Lower lobe of right lung (tissue), 2 donors: ENCODE data around the gene HRAS. TPM values are rescaled to one million over a fixed set of nuclear protein-coding genes. Genes with fewer than 3 reads are reported as not detected.

Source experiments
- ATAC-seq, 2 donors: fragments of 200-7000 bp; cut with Tn5 transposase; one replicate each; pipeline ENCODE4 v1.9.1; 2020 to 2022; ENCODE audit warnings: mild to moderate bottlenecking in 2 of 2, moderate library complexity in 2 of 2
- DNase-seq: peaks from one replicate; pipeline ENCODE4 v3.0.0-alpha.2; 2020
- H3K27ac ChIP-seq: fragments of 200-600 bp; one replicate; pipeline ENCODE4 v1.8.0; 2022
- H3K27me3 ChIP-seq: fragments of 200-600 bp; one replicate; pipeline ENCODE4 v1.8.0; 2022; ENCODE audit warnings: low read depth
- H3K36me3 ChIP-seq: fragments of 200-600 bp; one replicate; pipeline ENCODE4 v1.8.0; 2022; ENCODE audit warnings: mild to moderate bottlenecking
- H3K4me1 ChIP-seq: fragments of 200-600 bp; one replicate; pipeline ENCODE4 v1.8.0; 2022
- H3K4me3 ChIP-seq: fragments of 200-600 bp; one replicate; pipeline ENCODE4 v1.8.0; 2022; ENCODE audit warnings: mild to moderate bottlenecking
- H3K9me3 ChIP-seq: fragments of 200-600 bp; one replicate; pipeline ENCODE4 v1.8.0; 2022
- CTCF ChIP-seq: fragments of 200-600 bp; IDR thresholded peaks from one replicate; pipeline ENCODE4 v1.8.0; 2022; ENCODE audit warnings: antibody characterized with exemption, mild to moderate bottlenecking
- intact Hi-C: fragments of 100-400 bp; cut with DNase I; formaldehyde crosslinking; loops from one replicate; pipeline ENCODE4 v1.11.0; 2022
- total RNA-seq: library from RNA; stranded (reverse); fragmentation: NEBNext Ultra II Directional; extraction: Animal tissue kit (Norgen Biotek cat#: 25700); gene quantifications from one replicate; pipeline ENCODE4 v1.2.1, GENCODE V29; 2021
- donor health status: DM: no; HTN: yes; CAD: no; lungs with severe emphysema.

The HRAS gene
- total RNA-seq, 1 donor from 2014 or later: 36.3 TPM

GRCh38 chr11:533586-534395, 1.6 kb downstream of the HRAS start:
- H3K4me3 ChIP-seq: peak overlapping the region; percentile 80
- H3K4me1 ChIP-seq: peaks cover 34% of the 10 kb centered on the region
- H3K36me3 ChIP-seq: peaks cover 33% of the 10 kb centered on the region
- no peak for TF ChIP-seq CTCF
- peaks cover 4% of the 10 kb centered on the region for H3K27me3 ChIP-seq
- H3K27ac ChIP-seq: peak overlapping the region; percentile 59
- intact Hi-C loops: no loop called here
- ATAC-seq: no peak
- H3K9me3 ChIP-seq: no peaks in the 10 kb centered on the region
- no peak for DNase-seq

DNA sequence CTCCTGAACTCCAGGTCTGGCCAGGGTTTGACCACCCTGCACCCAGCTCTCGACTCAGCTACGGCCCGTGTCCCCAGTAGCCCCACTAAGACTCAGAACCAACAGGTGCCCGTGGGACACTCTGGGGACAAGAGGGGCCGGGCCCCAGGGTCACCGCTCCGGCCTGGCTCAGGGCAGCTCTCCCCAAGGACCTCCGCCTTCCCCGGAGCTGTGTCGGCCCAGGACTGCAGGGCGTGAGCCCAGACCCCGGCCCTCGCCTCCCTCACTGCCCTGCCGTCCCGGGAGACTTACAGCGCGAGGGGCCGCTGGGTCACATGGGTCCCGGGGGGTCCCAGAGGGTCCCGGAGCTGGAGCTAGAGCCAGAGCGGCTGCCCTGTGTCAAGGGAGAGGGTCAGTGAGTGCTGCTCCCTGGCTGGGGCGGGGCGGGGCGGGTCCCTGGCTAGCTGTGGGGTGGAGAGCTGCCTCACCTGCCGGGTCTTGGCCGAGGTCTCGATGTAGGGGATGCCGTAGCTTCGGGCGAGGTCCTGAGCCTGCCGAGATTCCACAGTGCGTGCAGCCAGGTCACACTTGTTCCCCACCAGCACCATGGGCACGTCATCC, 2.3 kb downstream of the HRAS start:
- H3K9me3 ChIP-seq: no peaks in the 10 kb centered on the region
- no peak overlapping the region for H3K4me3 ChIP-seq
- no peak for ATAC-seq
- peaks cover 4% of the 10 kb centered on the region for H3K27me3 ChIP-seq
- no peak for TF ChIP-seq CTCF
- peaks cover 33% of the 10 kb centered on the region for H3K36me3 ChIP-seq
- H3K4me1 ChIP-seq: peaks cover 34% of the 10 kb centered on the region
- H3K27ac ChIP-seq: no peak overlapping the region
- no peak for DNase-seq
- intact Hi-C loops: no loop called here

GRCh38 chr11:532527-532985, 2.8 kb downstream of the HRAS start:
- peaks cover 29% of the 10 kb centered on the region for H3K4me1 ChIP-seq
- DNase-seq (no peak), ATAC-seq (no peak)
- TF ChIP-seq CTCF: no peak
- H3K4me3 ChIP-seq: no peak overlapping the region
- no peaks in the 10 kb centered on the region for H3K9me3 ChIP-seq
- peaks cover under 1% of the 10 kb centered on the region for H3K27me3 ChIP-seq
- H3K27ac ChIP-seq: no peak overlapping the region
- H3K36me3 ChIP-seq: peaks cover 33% of the 10 kb centered on the region
- intact Hi-C loops: no loop called here

DNA sequence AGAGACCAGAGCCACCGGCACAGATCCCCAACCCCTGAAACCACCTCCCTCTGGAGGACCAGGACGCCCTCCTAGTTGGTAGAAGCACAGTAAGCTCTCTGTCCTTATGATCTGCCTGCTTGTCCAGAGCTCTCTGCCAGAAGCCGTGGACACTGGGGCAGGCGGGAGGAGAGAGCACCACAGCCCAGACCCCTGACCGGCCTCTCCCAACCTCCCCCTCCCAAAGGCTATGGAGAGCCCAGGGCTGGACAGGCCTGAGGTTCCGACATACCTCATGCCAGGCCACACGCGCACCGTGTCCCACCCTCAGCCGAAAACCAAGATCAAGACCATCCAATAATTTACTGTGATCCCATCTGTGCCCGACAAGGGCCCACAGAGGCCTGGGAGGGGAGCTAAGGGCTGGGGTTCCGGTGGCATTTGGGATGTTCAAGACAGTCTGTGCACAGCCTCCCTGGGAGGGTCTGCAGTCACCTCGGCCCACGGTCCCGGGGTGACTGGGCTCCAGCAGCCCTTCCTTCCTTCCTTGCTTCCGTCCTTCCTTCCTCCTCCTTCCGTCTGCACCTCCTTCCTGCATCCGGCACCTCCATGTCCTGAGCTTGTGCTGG, 3.4 kb downstream of the HRAS start:
- Histone ChIP-seq H3K27me3 (no peaks in the 10 kb centered on the region), H3K36me3 (peaks cover 33% of the 10 kb centered on the region), H3K27ac (no peak overlapping the region), H3K4me3 (no peak overlapping the region), H3K9me3 (no peaks in the 10 kb centered on the region), H3K4me1 (peaks cover 24% of the 10 kb centered on the region)
- DNase-seq: no peak
- intact Hi-C loops: no loop called here
- TF ChIP-seq CTCF: no peak
- ATAC-seq: no peak

DNA sequence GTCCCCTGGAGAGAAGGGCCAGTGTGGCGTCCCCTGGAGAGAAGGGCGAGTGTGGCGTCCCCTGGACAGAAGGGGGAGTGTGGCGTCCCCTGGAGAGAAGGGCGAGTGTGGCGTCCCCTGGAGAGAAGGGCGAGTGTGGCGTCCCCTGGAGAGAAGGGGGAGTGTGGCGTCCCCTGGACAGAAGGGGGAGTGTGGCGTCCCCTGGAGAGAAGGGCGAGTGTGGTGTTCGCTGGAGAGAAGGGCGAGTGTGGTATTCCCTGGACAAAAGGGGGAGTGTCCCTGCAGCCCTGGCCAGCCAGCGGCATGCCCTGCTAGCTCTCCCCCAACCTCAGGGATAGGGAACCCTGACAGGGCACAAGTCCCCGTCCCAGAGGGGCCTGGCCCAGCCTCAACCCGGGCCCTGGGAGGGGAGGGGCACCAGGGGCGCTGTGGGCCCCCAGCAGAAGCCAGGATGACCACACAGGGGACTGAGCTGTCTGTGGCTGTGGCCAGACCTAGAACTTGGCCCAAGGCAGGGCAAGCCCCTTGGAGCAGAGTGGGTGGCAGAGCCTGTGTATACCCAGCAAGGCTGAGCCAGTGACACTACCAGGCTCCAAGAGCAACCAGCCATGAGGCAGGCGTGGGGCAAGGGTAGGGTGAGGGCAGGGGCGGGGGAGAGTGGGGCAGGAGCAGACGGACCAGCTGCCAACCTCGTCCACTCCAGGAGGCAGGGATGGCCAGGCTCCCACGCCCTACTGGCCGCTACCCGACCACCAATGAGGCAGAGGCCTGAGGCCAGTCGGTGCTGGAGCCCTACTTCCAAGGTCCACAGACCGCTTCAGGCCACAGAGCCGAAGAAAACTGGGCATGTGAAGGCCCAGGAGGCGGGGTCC, 4.2 kb downstream of the HRAS start:
- no peak for ATAC-seq
- Histone ChIP-seq H3K36me3 (peaks cover 33% of the 10 kb centered on the region), H3K4me1 (peaks cover 15% of the 10 kb centered on the region), H3K27ac (no peak overlapping the region), H3K4me3 (no peak overlapping the region), H3K27me3 (no peaks in the 10 kb centered on the region), H3K9me3 (no peaks in the 10 kb centered on the region)
- intact Hi-C loops: no loop called here
- no peak for TF ChIP-seq CTCF
- no peak for DNase-seq
